K562 (cell line): ENCODE data around the gene MYCBP. TPM values are rescaled to one million over a fixed set of nuclear protein-coding genes. Genes with fewer than 3 reads are reported as not detected.

ENCODE experiments used
- ATAC-seq: fragments of 200-7000 bp; cut with Tn5 transposase; 3 replicates; pipeline ENCODE4 v1.9.1; 2020; ENCODE audit warnings: moderate library complexity
- BruUV-seq: library from RNA; stranded (reverse); fragments of 400-500 nt; replicated peaks from 2 replicates; lab custom pipeline; 2021; lab: Mats Ljungman, UMichigan
- CTCF ChIA-PET: fragments of 300-600 bp; formaldehyde crosslinking; extraction: SDS; loops from one replicate; lab custom pipeline; 2021; ENCODE audit warnings: low intra/inter-chr PET ratio; lab: Yijun Ruan, JAX
- POLR2A ChIA-PET: fragments of 300-600, 350-650 bp; sonication (Branson Sonifier 250); formaldehyde crosslinking; extraction: SDS; loops from one replicate; lab custom pipeline; 2021; ENCODE audit warnings: antibody characterized with exemption, inconsistent platforms; lab: Yijun Ruan, JAX
- DNase-seq, 4 experiments: peaks; one replicate each; pipeline versions ENCODE4 v3.0.0 to v3.0.0-alpha.2; 2011 to 2018; ENCODE audit warnings: low spot score in 3 of 4, mixed read lengths in 3 of 4; ENCODE audit errors: extremely low read depth in 1 of 4
- FAIRE-seq: peaks from 2 replicates; lab custom pipeline; 2011; peaks lifted over from hg19 to GRCh38; lab: Jason Lieb, UNC
- H2AFZ ChIP-seq: 2 replicates; pipeline ENCODE4 v1.6.0; 2011; ENCODE audit warnings: low read depth, low read length, control low read depth, inconsistent platforms
- H3K27ac ChIP-seq: fragments of 200-600 bp; 3 replicates; pipeline ENCODE4 v1.8.0; 2011; ENCODE audit warnings: low read depth, mild to moderate bottlenecking, control low read depth, inconsistent platforms, low read length, moderate library complexity, mixed read lengths; ENCODE audit errors: extremely low read depth
- H3K27me3 ChIP-seq, 2 experiments: fragments of 300-600 bp in 1 of 2; 2 replicates in 1 of 2; 3 replicates in 1 of 2; pipeline versions ENCODE4 v1.6.0 to v1.8.0; 2011; ENCODE audit warnings: inconsistent platforms in 2 of 2, low read length in 2 of 2, mild to moderate bottlenecking in 1 of 2, mixed read lengths in 1 of 2, moderate library complexity in 1 of 2; ENCODE audit not compliant: control insufficient read depth in 2 of 2, insufficient read depth in 2 of 2
- H3K36me3 ChIP-seq: fragments of 300-600 bp; 3 replicates; pipeline ENCODE4 v1.8.0; 2011; ENCODE audit warnings: mild to moderate bottlenecking, low read length, inconsistent platforms; ENCODE audit not compliant: control insufficient read depth, insufficient read depth
- H3K4me1 ChIP-seq, 2 experiments: fragments of 200-600 bp in 1 of 2; replicated peaks in 1 of 2; 2 replicates in 1 of 2; 3 replicates in 1 of 2; pipeline versions ENCODE4 v1.5.1 to v1.8.0; 2011; ENCODE audit warnings: inconsistent platforms in 2 of 2, low read length in 2 of 2, mild to moderate bottlenecking in 1 of 2, mixed read lengths in 1 of 2, moderate library complexity in 1 of 2; ENCODE audit not compliant: control insufficient read depth in 2 of 2, insufficient read depth in 2 of 2
- H3K4me2 ChIP-seq: 2 replicates; pipeline ENCODE4 v1.6.1; 2011; ENCODE audit warnings: low read length, control low read depth, inconsistent platforms, mixed read lengths; ENCODE audit not compliant: insufficient read depth
- H3K4me3 ChIP-seq: fragments of 200-600 bp; sonication (generic), shearing (Covaris generic); 2 replicates; pipeline ENCODE4 v1.5.1; 2016; ENCODE audit warnings: control low read depth, inconsistent platforms
- H3K79me2 ChIP-seq: fragments of 200-600 bp; 3 replicates; pipeline ENCODE4 v1.8.0; 2011; ENCODE audit warnings: low read length, inconsistent platforms; ENCODE audit not compliant: control insufficient read depth, insufficient read depth
- H3K9ac ChIP-seq, 2 experiments: 2 replicates each; pipeline versions ENCODE4 v1.6.0 to v1.6.1; 2011; ENCODE audit warnings: low read depth in 2 of 2, low read length in 2 of 2, control low read depth in 1 of 2, inconsistent platforms in 1 of 2, mild to moderate bottlenecking in 1 of 2, mixed read lengths in 1 of 2; ENCODE audit not compliant: insufficient read depth in 1 of 2
- H3K9me1 ChIP-seq: one replicate; pipeline ENCODE4 v1.6.0; 2011; ENCODE audit warnings: inconsistent platforms, mild to moderate bottlenecking, low read length, moderate library complexity; ENCODE audit not compliant: control insufficient read depth, insufficient read depth
- H3K9me3 ChIP-seq: replicated peaks from 2 replicates; pipeline ENCODE4 v1.5.1; 2011; ENCODE audit warnings: low read depth, low read length, inconsistent platforms; ENCODE audit not compliant: control insufficient read depth, insufficient read depth
- H4K20me1 ChIP-seq: replicated peaks from 2 replicates; pipeline ENCODE4 v1.6.1; 2011; ENCODE audit warnings: low read length, inconsistent platforms, mixed read lengths; ENCODE audit not compliant: control insufficient read depth, insufficient read depth
- ETV6 ChIP-seq, 3 experiments: fragments of 150-350 bp in 1 of 3; sonication (generic) in 1 of 3; formaldehyde crosslinking in 1 of 3; IDR thresholded peaks; 2 replicates each; pipeline versions ENCODE4 v1.6.1 to v1.8.0; 2014 to 2022; ENCODE audit warnings: borderline replicate concordance in 2 of 3, low read depth in 2 of 3, antibody characterized with exemption in 1 of 3, low read length in 1 of 3, mild to moderate bottlenecking in 1 of 3, missing genetic modification reagents in 1 of 3
- IRF1 ChIP-seq: sonication (generic); formaldehyde crosslinking; IDR thresholded peaks from 2 replicates; pipeline ENCODE4 v1.8.0; 2022; ENCODE audit warnings: missing genetic modification reagents, mild to moderate bottlenecking, borderline replicate concordance
- MXD1 ChIP-seq: fragments of 250-450 bp; sonication (Bioruptor Pico); IDR thresholded peaks from 2 replicates; pipeline ENCODE4 v1.8.0; 2021; ENCODE audit warnings: borderline replicate concordance, mild to moderate bottlenecking, moderate library complexity; ENCODE audit not compliant: poor library complexity, severe bottlenecking
- NKRF ChIP-seq: fragments of 450-650 bp; IDR thresholded peaks from 2 replicates; pipeline ENCODE4 v1.6.1; 2016; ENCODE audit warnings: borderline replicate concordance
- PHB ChIP-seq: fragments of 250-450 bp; sonication (Bioruptor Pico); IDR thresholded peaks from 2 replicates; pipeline ENCODE4 v1.5.0; 2021
- PTTG1 ChIP-seq: fragments of 450-650 bp; IDR thresholded peaks from 2 replicates; pipeline ENCODE4 v1.6.1; 2016; ENCODE audit warnings: low read depth, mild to moderate bottlenecking, missing genetic modification characterization, missing compliant biosample characterization
- SAP30 ChIP-seq: fragments of 200-600 bp; sonication (generic); IDR thresholded peaks from 2 replicates; pipeline ENCODE4 v1.6.1; 2012; ENCODE audit warnings: borderline replicate concordance, low read depth, mild to moderate bottlenecking, moderate library complexity, low read length, control low read depth, inconsistent platforms; ENCODE audit not compliant: insufficient read depth, poor library complexity, severe bottlenecking
- STAT5A ChIP-seq: IDR thresholded peaks from 2 replicates; pipeline ENCODE4 v1.6.1; 2012; ENCODE audit warnings: low read length, inconsistent platforms, borderline replicate concordance
- ZFP30 ChIP-seq: fragments of 250-450 bp; sonication (Bioruptor Pico); IDR thresholded peaks from 2 replicates; pipeline ENCODE4 v1.8.0; 2022; ENCODE audit warnings: moderate library complexity, mild to moderate bottlenecking, inconsistent platforms, borderline replicate concordance
- ZNF239 ChIP-seq: fragments of 250-450 bp; sonication (Bioruptor Pico); IDR thresholded peaks from 2 replicates; pipeline ENCODE4 v1.4.0; 2020; ENCODE audit warnings: mild to moderate bottlenecking
- ZNF436 ChIP-seq: fragments of 250-450, 450-650 bp; sonication (Bioruptor Pico); formaldehyde crosslinking; IDR thresholded peaks from 2 replicates; pipeline ENCODE4 v1.7.0; 2020; ENCODE audit warnings: mild to moderate bottlenecking
- WGBS: fragments of 100-300 bp; shearing (Covaris generic); methylation state at CpG from one replicate; pipeline ENCODE4 v1.1.6; 2016; ENCODE audit warnings: low coverage, mixed read lengths; ENCODE audit not compliant: insufficient coverage; ENCODE audit errors: missing lambda C conversion rate; 5-methylcytosine and 5-hydroxymethylcytosine counted together
- in situ Hi-C: fragments of 300-500 bp; cut with MboI; formaldehyde crosslinking; loops from 4 replicates; pipeline ENCODE4 v1.15.0; 2018; ENCODE audit warnings: inconsistent platforms, mixed read lengths
- intact Hi-C: fragments of 100-400 bp; cut with micrococcal nuclease; formaldehyde crosslinking; loops from 2 replicates; pipeline ENCODE4 v1.14.2; 2022
- polyA plus RNA-seq, 8 experiments: library from polyadenylated mRNA; depleted of rRNA in 4 of 8; stranded (reverse) in 5 of 8; unstranded in 3 of 8; fragments of >200 nt; fragmentation: Nextera tagmentation in 2 of 8; fragmentation: Illumina TruSeq in 1 of 8; extraction: Ambion mirVana in 2 of 8; extraction: Trizol in 1 of 8; gene quantifications; 2 replicates each; pipeline versions ENCODE4 v1.2.1 to v1.2.3, GENCODE V29; 2011 to 2014; ENCODE audit warnings: inconsistent platforms in 1 of 8, missing spikeins in 1 of 8
- total RNA-seq, 7 experiments: library from RNA; depleted of rRNA in 6 of 7; stranded (reverse); fragments of >200 nt in 6 of 7; fragmentation: Illumina TruSeq in 2 of 7; extraction: Trizol in 2 of 7; gene quantifications; 2 replicates each; pipeline versions ENCODE4 v1.2.1 to v1.2.3, GENCODE V29; 2011 to 2021; ENCODE audit warnings: low replicate concordance in 1 of 7

Gene MYCBP
- total and polyA plus RNA-seq, 9 of the 15 experiments (the other 6 are each of a cell fraction or from before 2014, with no cell fraction given) = 32.3 to 253 (median 72.9) TPM

- H3K79me2 ChIP-seq = no peaks in the 10 kb centered on the region
- no peak for ATAC-seq
- intact Hi-C loops = no loop called here
- WGBS = 53% methylated on average over 13 of the region's 13 CpGs
- peaks cover 0 to 3% of the 10 kb centered on the region in 2 experiments; a peak in 1 of 5 replicates for H3K4me1 ChIP-seq
- BruUV-seq = no TSS peak
- H3K4me2 ChIP-seq = no peak overlapping the region
- no peak for FAIRE-seq
- no peaks in the 10 kb centered on the region for H3K9me1 ChIP-seq
- H3K27ac ChIP-seq = no peak overlapping the region
- no peaks in the 10 kb centered on the region for H4K20me1 ChIP-seq
- in situ Hi-C loops = no loop called here
- no peaks in the 10 kb centered on the region for H3K9me3 ChIP-seq
- ChIA-PET POLR2A (interaction anchor here (0.5 to 1.0 kb wide), 2 partner anchors 12 to 18 kb away, joined by 3 to 6 read pairs; no protein-coding TSS in a partner anchor), CTCF (no interaction called here)
- H3K27me3 ChIP-seq = no peaks in the 10 kb centered on the region
- no peaks in the 10 kb centered on the region for H3K36me3 ChIP-seq
- no peak overlapping the region for H2AFZ ChIP-seq
- H3K9ac ChIP-seq = no peak overlapping the region
- DNase-seq = no peak
- TF ChIP-seq IRF1 = no peak
- TF ChIP-seq ZFP30 (CRISPR knock-in tag) = no peak
- no peak for TF ChIP-seq ZNF436 (CRISPR knock-in tag)
- TF ChIP-seq ETV6 (IDR thresholded peaks at IDR 0.05; ENCODE audit: borderline replicate concordance in 1 of 2, low read depth in 2 of 2, low read length in 1 of 2) = no peak
- TF ChIP-seq ETV6 (CRISPR knock-in tag; IDR thresholded peaks at IDR 0.05; ENCODE audit: borderline replicate concordance) = no peak
- TF ChIP-seq PTTG1 (tag) = no peak
- TF ChIP-seq MXD1 (CRISPR knock-in tag) = no peak
- no peak for TF ChIP-seq SAP30
- TF ChIP-seq STAT5A = no peak
- TF ChIP-seq ZNF239 (CRISPR knock-in tag) = no peak
- TF ChIP-seq PHB = no peak
- TF ChIP-seq NKRF = no peak
- no peak overlapping the region for H3K4me3 ChIP-seq
Observed at GRCh38 chr1:38908821-38909220, 35.7 kb upstream of the MYCBP start.
